ENCODE measurements around the gene TRDN.
"Not testable (repeated sequence)": the region's sequence is repeated elsewhere in the genome, so short reads cannot be mapped to it uniquely, and the experiment has no call there.

The TRDN gene

GRCh38 chr6:123383718-123384117 lies 253.0 kb downstream of the TRDN start:
- DNase-seq: no peak

- no peak for DNase-seq
These were observed 256.5 kb downstream of the TRDN start for GRCh38 chr6:123380257-123380656.

- no peak for DNase-seq
These were observed 264.0 kb downstream of the TRDN start for GRCh38 chr6:123372737-123373136.

GRCh38 chr6:123363912-123364311 lies 272.8 kb downstream of the TRDN start:
- DNase-seq: no peak

- DNase-seq: no peak
These were observed 276.4 kb downstream of the TRDN start for GRCh38 chr6:123360359-123360758.

GRCh38 chr6:123352705-123353104 lies 284.0 kb downstream of the TRDN start:
- DNase-seq: no peak

- DNase-seq: no peak
These were observed 284.5 kb downstream of the TRDN start for GRCh38 chr6:123352279-123352678.

- DNase-seq: no peak
These were observed 292.9 kb downstream of the TRDN start for GRCh38 chr6:123343836-123344235.

GRCh38 chr6:123338394-123338793 lies 298.4 kb downstream of the TRDN start:
- no peak for DNase-seq

- DNase-seq: no peak
These were observed 303.6 kb downstream of the TRDN start for GRCh38 chr6:123333000-123333756.

- DNase-seq: no peak
These were observed 304.7 kb downstream of the TRDN start for GRCh38 chr6:123332070-123332469.

- no peak for DNase-seq
These were observed 307.4 kb downstream of the TRDN start for GRCh38 chr6:123329337-123329736.

GRCh38 chr6:123323452-123324329 lies 313.1 kb downstream of the TRDN start:
- no peak for DNase-seq

GRCh38 chr6:123321020-123321419 lies 315.7 kb downstream of the TRDN start:
- DNase-seq: no peak

GRCh38 chr6:123316733-123317323 lies 319.9 kb downstream of the TRDN start:
- no peak for DNase-seq

GRCh38 chr6:123314459-123314858 lies 322.3 kb downstream of the TRDN start:
- not testable (repeated sequence) for DNase-seq

- DNase-seq: no peak
These were observed 327.6 kb downstream of the TRDN start for GRCh38 chr6:123309130-123309529.

GRCh38 chr6:123306334-123306733 lies 330.4 kb downstream of the TRDN start:
- no peak for DNase-seq

GRCh38 chr6:123295672-123296071 lies 341.1 kb downstream of the TRDN start:
- DNase-seq: no peak

- DNase-seq: no peak
These were observed 341.6 kb downstream of the TRDN start for GRCh38 chr6:123295181-123295580.

- DNase-seq: no peak
These were observed 348.1 kb downstream of the TRDN start for GRCh38 chr6:123288649-123289048.

- DNase-seq: no peak
These were observed 360.2 kb downstream of the TRDN start for GRCh38 chr6:123276546-123276980.

- DNase-seq: no peak
These were observed 372.8 kb downstream of the TRDN start for GRCh38 chr6:123263981-123264380.

- DNase-seq: no peak
These were observed 396.1 kb downstream of the TRDN start for GRCh38 chr6:123240626-123241025.

All from activated CD8-positive, alpha-beta memory T cell treated with anti-CD3 and anti-CD28 coated beads for 24 hours (primary cell).